Naive thymus-derived CD8-positive, alpha-beta T cell (primary cell): Measurements from ENCODE around the gene TBX3. TPM values are rescaled to one million over a fixed set of nuclear protein-coding genes. Genes with fewer than 3 reads are reported as not detected.

Source experiments
- ATAC-seq, 2 donors: fragments of 150-1000 bp; cut with Tn5 transposase in 1 of 2; sonication (Bioruptor Pico), chemical (Tn5 transposase) in 1 of 2; 1 replicate in 1 of 2; 2 replicates in 1 of 2; pipeline ENCODE4 v1.10.0; 2021; ENCODE audit warnings: mild to moderate bottlenecking in 2 of 2, moderate library complexity in 2 of 2
- POLR2A ChIA-PET: fragments of 350-600 bp; sonication (Branson Sonifier 250); formaldehyde crosslinking; loops from one replicate; lab custom pipeline; 2021; ENCODE audit warnings: antibody characterized with exemption; lab: Charles Lee
- DNase-seq, 10 donors: peaks; one replicate each; pipeline versions ENCODE4 v3.0.0 to v3.0.0-alpha.2; 2020 to 2022
- H3K27ac Mint-ChIP-seq, 10 donors: one replicate each; pipeline ENCODE4 v1.8.0; 2020 to 2022; ENCODE audit warnings: mild to moderate bottlenecking in 10 of 10, mixed read lengths in 10 of 10, moderate library complexity in 4 of 10, inconsistent platforms in 1 of 10
- H3K27me3 Mint-ChIP-seq, 5 donors: one replicate each; pipeline ENCODE4 v1.8.0; 2021 to 2022; ENCODE audit warnings: mixed read lengths in 5 of 5
- H3K36me3 Mint-ChIP-seq, 3 donors: one replicate each; pipeline ENCODE4 v1.8.0; 2020 to 2022; ENCODE audit warnings: mixed read lengths in 3 of 3, mild to moderate bottlenecking in 2 of 3, inconsistent platforms in 1 of 3
- H3K4me1 Mint-ChIP-seq, 4 donors: one replicate each; pipeline ENCODE4 v1.8.0; 2021 to 2022; ENCODE audit warnings: mixed read lengths in 4 of 4
- H3K4me3 Mint-ChIP-seq, 10 donors: one replicate each; pipeline ENCODE4 v1.8.0; 2020 to 2022; ENCODE audit warnings: mild to moderate bottlenecking in 10 of 10, mixed read lengths in 10 of 10, moderate library complexity in 6 of 10, inconsistent platforms in 1 of 10
- H3K9me3 Mint-ChIP-seq, 9 donors: one replicate each; pipeline ENCODE4 v1.8.0; 2020 to 2022; ENCODE audit warnings: mixed read lengths in 9 of 9, mild to moderate bottlenecking in 3 of 9, inconsistent platforms in 1 of 9, moderate library complexity in 1 of 9
- polyA plus RNA-seq, 3 donors: library from polyadenylated mRNA; unstranded; fragments of 300-500 nt; fragmentation: Illumina TruSeq; gene quantifications; one replicate each; pipeline ENCODE4 v1.2.3, GENCODE V29; 2021
- total RNA-seq, 8 experiments: library from RNA in 2 of 8; stranded (reverse) in 2 of 8; gene quantifications; one replicate each; pipeline ENCODE4 v1.2.3 and lab custom pipeline; 2021 to 2026

Gene TBX3
- total and polyA plus RNA-seq, 5 experiments from 2014 or later, result not detected

GRCh38 chr12:114703060-114703493, 19.1 kb upstream of the TBX3 start:
- DNase-seq (no peak), ATAC-seq (no peak)
- peaks cover 0 to 1% (median 0%) of the 10 kb centered on the region in 4 donors for H3K4me1 Mint-ChIP-seq
- H3K36me3 Mint-ChIP-seq, result peaks cover 0 to 6% (median 0%) of the 10 kb centered on the region in 3 donors
- H3K4me3 Mint-ChIP-seq, result no peak overlapping the region
- peaks cover 25 to 76% (median 52%) of the 10 kb centered on the region in 5 donors for H3K27me3 Mint-ChIP-seq
- H3K9me3 Mint-ChIP-seq, result peaks cover 0 to 11% (median 0%) of the 10 kb centered on the region in 9 donors
- H3K27ac Mint-ChIP-seq, result peak overlapping the region in 1 of 10 donors; percentile 65
- POLR2A ChIA-PET, result no interaction called here

DNA sequence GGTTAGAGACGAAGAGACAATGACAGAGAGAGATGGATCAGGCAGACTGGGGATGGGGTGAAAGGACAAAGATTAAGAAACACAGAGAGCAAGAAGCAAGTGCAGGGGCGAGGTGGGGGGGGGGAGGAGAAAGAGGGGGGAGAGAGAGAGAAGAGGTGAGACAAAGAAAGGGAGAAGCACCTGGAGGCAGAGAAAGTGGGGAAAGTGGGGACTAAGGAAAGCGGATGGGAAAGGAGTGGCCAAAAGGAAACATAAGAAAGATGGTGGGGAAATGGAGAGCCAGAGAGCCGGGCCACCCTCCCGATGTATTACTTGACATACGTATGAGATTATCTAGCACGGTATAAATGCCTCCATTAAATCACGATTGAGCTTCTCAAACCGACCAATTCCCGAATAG, 18.5 kb upstream of the TBX3 start:
- ATAC-seq (no peak), DNase-seq (no peak)
- H3K27me3 Mint-ChIP-seq, result peaks cover 29 to 79% (median 57%) of the 10 kb centered on the region in 5 donors
- no peak overlapping the region for H3K4me3 Mint-ChIP-seq
- peaks cover 0 to 17% (median 3%) of the 10 kb centered on the region in 9 donors for H3K9me3 Mint-ChIP-seq
- H3K36me3 Mint-ChIP-seq, result peaks cover 0 to 6% (median 0%) of the 10 kb centered on the region in 3 donors
- peaks cover 0 to 1% (median 0%) of the 10 kb centered on the region in 4 donors for H3K4me1 Mint-ChIP-seq
- POLR2A ChIA-PET, result no interaction called here
- peak overlapping the region in 1 of 10 donors; percentile 65 for H3K27ac Mint-ChIP-seq

GRCh38 chr12:114701553-114701952, 17.6 kb upstream of the TBX3 start:
- POLR2A ChIA-PET, result no interaction called here
- ATAC-seq (no peak), DNase-seq (no peak)
- Mint-ChIP-seq H3K9me3 (peaks cover 0 to 21% (median 0%) of the 10 kb centered on the region in 9 donors), H3K4me1 (peaks cover 0 to 1% (median 0%) of the 10 kb centered on the region in 4 donors), H3K36me3 (peaks cover 0 to 6% (median 0%) of the 10 kb centered on the region in 3 donors), H3K4me3 (no peak overlapping the region), H3K27ac (no peak overlapping the region), H3K27me3 (peaks cover 33 to 82% (median 58%) of the 10 kb centered on the region in 5 donors)

- Mint-ChIP-seq H3K4me1 (peaks cover 0 to 1% (median 0%) of the 10 kb centered on the region in 4 donors), H3K4me3 (no peak overlapping the region), H3K36me3 (peaks cover 0 to 6% (median 0%) of the 10 kb centered on the region in 3 donors), H3K9me3 (peaks cover 0 to 21% (median 0%) of the 10 kb centered on the region in 9 donors), H3K27me3 (peaks cover 33 to 85% (median 58%) of the 10 kb centered on the region in 5 donors), H3K27ac (no peak overlapping the region)
- ATAC-seq (no peak), DNase-seq (no peak)
- POLR2A ChIA-PET, result no interaction called here
These were observed 17.1 kb upstream of the TBX3 start for GRCh38 chr12:114701104-114701414.

- Mint-ChIP-seq H3K27me3 (peaks cover 32 to 90% (median 63%) of the 10 kb centered on the region in 5 donors), H3K9me3 (peaks cover 0 to 21% (median 0%) of the 10 kb centered on the region in 9 donors), H3K36me3 (peaks cover 0 to 6% (median 0%) of the 10 kb centered on the region in 3 donors), H3K4me1 (peaks cover 0 to 1% (median 0%) of the 10 kb centered on the region in 4 donors), H3K27ac (no peak overlapping the region), H3K4me3 (no peak overlapping the region)
- no peak for ATAC-seq
- DNase-seq, result no peak
- POLR2A ChIA-PET, result no interaction called here
These were observed 16.6 kb upstream of the TBX3 start for GRCh38 chr12:114700392-114701103.

GRCh38 chr12:114698566-114699163, 14.7 kb upstream of the TBX3 start:
- H3K36me3 Mint-ChIP-seq, result peaks cover 0 to 6% (median 0%) of the 10 kb centered on the region in 3 donors
- peak overlapping the region in 1 of 10 donors; percentile 29 for H3K27ac Mint-ChIP-seq
- no peak for ATAC-seq
- peaks cover 0 to 21% (median 0%) of the 10 kb centered on the region in 9 donors for H3K9me3 Mint-ChIP-seq
- H3K27me3 Mint-ChIP-seq, result peaks cover 50 to 100% (median 75%) of the 10 kb centered on the region in 5 donors
- POLR2A ChIA-PET, result no interaction called here
- peaks cover 0 to 1% (median 0%) of the 10 kb centered on the region in 4 donors for H3K4me1 Mint-ChIP-seq
- no peak overlapping the region for H3K4me3 Mint-ChIP-seq
- no peak for DNase-seq

- POLR2A ChIA-PET, result no interaction called here
- Mint-ChIP-seq H3K4me1 (peaks cover 0 to 1% (median 0%) of the 10 kb centered on the region in 4 donors), H3K4me3 (no peak overlapping the region), H3K27ac (peak overlapping the region in 1 of 10 donors; percentile 29), H3K9me3 (peaks cover 0 to 21% (median 0%) of the 10 kb centered on the region in 9 donors), H3K36me3 (peaks cover 0 to 6% (median 0%) of the 10 kb centered on the region in 3 donors), H3K27me3 (peaks cover 53 to 100% (median 75%) of the 10 kb centered on the region in 5 donors)
- ATAC-seq (no peak), DNase-seq (no peak)
These were observed 14.0 kb upstream of the TBX3 start for GRCh38 chr12:114697741-114698565.

DNA sequence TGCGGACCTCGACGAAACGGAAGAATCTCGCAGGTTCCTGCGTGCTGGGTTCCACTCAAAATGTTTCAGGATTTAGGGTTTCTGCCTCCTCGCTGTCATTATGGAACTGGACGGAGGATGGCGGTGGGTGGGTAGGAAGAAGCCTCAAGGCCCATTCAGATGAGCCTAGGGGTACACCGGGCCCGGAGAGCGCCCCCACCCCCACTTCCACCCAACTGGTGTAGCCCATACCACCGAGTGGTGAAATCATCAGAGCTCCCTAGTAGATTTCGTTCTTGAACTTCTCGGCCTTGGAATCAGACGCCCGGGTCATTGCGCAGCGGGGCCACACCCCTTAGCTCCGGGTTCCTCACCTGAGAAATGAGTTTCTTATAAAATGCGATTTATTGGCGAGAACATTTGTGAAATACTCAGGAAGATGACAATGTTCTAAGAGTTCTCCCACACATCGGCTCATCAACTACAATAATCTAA, 13.3 kb upstream of the TBX3 start:
- Mint-ChIP-seq H3K4me3 (no peak overlapping the region), H3K27me3 (peaks cover 49 to 100% (median 70%) of the 10 kb centered on the region in 5 donors), H3K9me3 (peaks cover 0 to 18% (median 0%) of the 10 kb centered on the region in 9 donors), H3K36me3 (peaks cover 0 to 6% (median 0%) of the 10 kb centered on the region in 3 donors), H3K27ac (no peak overlapping the region), H3K4me1 (peaks cover 0 to 4% (median under 1%) of the 10 kb centered on the region in 4 donors)
- DNase-seq (no peak), ATAC-seq (no peak)
- POLR2A ChIA-PET, result no interaction called here

GRCh38 chr12:114696443-114697242, 12.7 kb upstream of the TBX3 start:
- Mint-ChIP-seq H3K36me3 (peaks cover 0 to 6% (median 0%) of the 10 kb centered on the region in 3 donors), H3K4me3 (no peak overlapping the region), H3K9me3 (peaks cover 0 to 19% (median 0%) of the 10 kb centered on the region in 9 donors), H3K27me3 (peaks cover 48 to 100% (median 68%) of the 10 kb centered on the region in 5 donors), H3K27ac (no peak overlapping the region), H3K4me1 (peaks cover 0 to 4% (median under 1%) of the 10 kb centered on the region in 4 donors)
- POLR2A ChIA-PET, result no interaction called here
- ATAC-seq, result no peak
- no peak for DNase-seq

GRCh38 chr12:114695305-114695592, 11.3 kb upstream of the TBX3 start:
- H3K4me1 Mint-ChIP-seq, result peaks cover 0 to 4% (median under 1%) of the 10 kb centered on the region in 4 donors
- peaks cover 0 to 5% (median under 1%) of the 10 kb centered on the region in 3 donors for H3K36me3 Mint-ChIP-seq
- H3K27me3 Mint-ChIP-seq, result peaks cover 48 to 100% (median 74%) of the 10 kb centered on the region in 5 donors
- H3K9me3 Mint-ChIP-seq, result peaks cover 0 to 20% (median 0%) of the 10 kb centered on the region in 9 donors
- no peak overlapping the region for H3K4me3 Mint-ChIP-seq
- DNase-seq (no peak), ATAC-seq (no peak)
- no peak overlapping the region for H3K27ac Mint-ChIP-seq
- POLR2A ChIA-PET, result no interaction called here

DNA sequence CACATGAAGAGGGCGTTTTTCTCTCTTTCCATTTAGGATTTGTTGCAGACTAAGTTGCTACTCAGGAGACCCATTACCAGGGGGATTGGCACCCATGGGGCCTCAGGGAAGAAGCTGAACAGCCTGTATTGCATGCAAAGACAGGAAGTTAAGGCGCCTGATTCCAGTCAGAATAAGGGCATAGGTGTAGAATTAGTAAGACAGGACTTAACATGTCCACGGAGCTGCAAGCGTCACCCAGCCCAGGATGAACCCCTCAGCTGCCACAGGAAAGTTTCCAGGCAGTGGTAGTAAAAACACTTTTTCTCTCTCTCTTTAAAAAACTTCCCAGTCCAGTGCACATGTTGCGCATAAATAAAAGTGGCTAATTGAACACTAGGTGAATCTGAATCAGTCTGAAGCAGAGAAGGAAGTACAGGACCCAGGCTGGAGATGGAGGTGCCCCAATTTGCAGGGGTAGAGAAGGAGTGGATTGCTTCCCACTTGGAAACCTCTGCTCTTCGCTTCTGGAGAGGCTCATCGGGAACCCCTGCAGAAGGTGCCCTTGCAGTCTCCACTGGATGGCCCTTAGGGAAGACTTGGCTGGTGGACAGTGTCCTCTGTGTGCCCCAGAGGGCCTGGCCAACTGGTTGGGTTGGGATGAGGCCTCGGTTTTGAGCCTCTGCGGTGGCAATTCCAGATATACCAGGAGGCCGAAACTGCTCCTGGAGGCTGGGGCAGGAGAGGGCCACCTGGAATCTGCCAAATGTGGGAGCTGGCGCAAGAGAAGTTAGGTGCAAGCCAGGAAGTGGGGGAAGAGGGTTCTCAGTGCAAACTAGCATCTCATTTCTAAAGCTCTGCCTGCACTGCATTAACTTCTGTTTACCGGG, 10.7 kb upstream of the TBX3 start:
- DNase-seq, result no peak
- no peak for ATAC-seq
- H3K27ac Mint-ChIP-seq, result no peak overlapping the region
- peaks cover 0 to 15% (median 0%) of the 10 kb centered on the region in 9 donors for H3K9me3 Mint-ChIP-seq
- H3K4me1 Mint-ChIP-seq, result peaks cover 0 to 4% (median under 1%) of the 10 kb centered on the region in 4 donors
- no peak overlapping the region for H3K4me3 Mint-ChIP-seq
- H3K36me3 Mint-ChIP-seq, result peaks cover under 1 to 6% (median 3%) of the 10 kb centered on the region in 3 donors
- peaks cover 47 to 100% (median 75%) of the 10 kb centered on the region in 5 donors for H3K27me3 Mint-ChIP-seq
- POLR2A ChIA-PET, result no interaction called here
